Measurements from ENCODE around the gene SLC6A3. TPM values are rescaled to one million over a fixed set of nuclear protein-coding genes. Genes with fewer than 3 reads are reported as not detected.
A peak's percentile ranks its signal among the peaks of the same experiment; 100 is the strongest.

Gene SLC6A3
- total RNA-seq, 2 experiments from 2014 or later: not detected

- POLR2A ChIA-PET: no interaction called here
- no peak overlapping the region for H3K4me3 Mint-ChIP-seq
- ATAC-seq (no peak), DNase-seq (no peak)
- H3K4me1 Mint-ChIP-seq (ENCODE audit: low read depth): peaks cover 51% of the 10 kb centered on the region
- CTCF ChIA-PET: interaction anchor here (1.7 kb wide), 1 partner anchor 159 kb away, joined by 6 read pairs; no protein-coding TSS in a partner anchor
- no peaks in the 10 kb centered on the region for H3K27me3 Mint-ChIP-seq
- peak overlapping the region; percentile 80 for H3K27ac Mint-ChIP-seq
- H3K9me3 Mint-ChIP-seq: no peaks in the 10 kb centered on the region
- peaks cover 25% of the 10 kb centered on the region for H3K36me3 Mint-ChIP-seq (ENCODE audit: low read depth)
- intact Hi-C loops (cut with micrococcal nuclease): loop anchor here (5.0 kb wide), 1 partner anchor 157 kb away; no protein-coding TSS in a partner anchor
- no peak for TF ChIP-seq CTCF (IDR thresholded peaks at IDR 0.05)
Observed at GRCh38 chr5:1485579-1486118, 40.4 kb upstream of the SLC6A3 start.

GRCh38 chr5:1484730-1485578 lies 39.7 kb upstream of the SLC6A3 start:
- ChIA-PET CTCF (interaction anchor here (1.7 kb wide), 1 partner anchor 160 kb away, joined by 6 read pairs; no protein-coding TSS in a partner anchor), POLR2A (no interaction called here)
- ATAC-seq (peak; percentile 29), DNase-seq (peak; percentile 56)
- peaks cover 52% of the 10 kb centered on the region for H3K4me1 Mint-ChIP-seq (ENCODE audit: low read depth)
- intact Hi-C loops (cut with micrococcal nuclease): loop anchor here (5.0 kb wide), 1 partner anchor 157 kb away; no protein-coding TSS in a partner anchor
- TF ChIP-seq CTCF (IDR thresholded peaks at IDR 0.05): no peak
- H3K27ac Mint-ChIP-seq: peak overlapping the region; percentile 80
- H3K27me3 Mint-ChIP-seq: no peaks in the 10 kb centered on the region
- H3K4me3 Mint-ChIP-seq: no peak overlapping the region
- peaks cover 22% of the 10 kb centered on the region for H3K36me3 Mint-ChIP-seq (ENCODE audit: low read depth)
- no peaks in the 10 kb centered on the region for H3K9me3 Mint-ChIP-seq

GRCh38 chr5:1483856-1484729 lies 38.9 kb upstream of the SLC6A3 start:
- intact Hi-C loops (cut with micrococcal nuclease): no loop called here
- peaks cover 22% of the 10 kb centered on the region for H3K36me3 Mint-ChIP-seq (ENCODE audit: low read depth)
- no peaks in the 10 kb centered on the region for H3K27me3 Mint-ChIP-seq
- no peak overlapping the region for H3K4me3 Mint-ChIP-seq
- H3K27ac Mint-ChIP-seq: no peak overlapping the region
- no peaks in the 10 kb centered on the region for H3K9me3 Mint-ChIP-seq
- no peak for DNase-seq
- ATAC-seq: no peak
- CTCF ChIA-PET: interaction anchor here (1.0 to 1.7 kb wide), 3 partner anchors 10 to 161 kb away, joined by 3 to 6 read pairs (median 3); no protein-coding TSS in a partner anchor
- TF ChIP-seq CTCF (IDR thresholded peaks at IDR 0.05): no peak
- peaks cover 46% of the 10 kb centered on the region for H3K4me1 Mint-ChIP-seq (ENCODE audit: low read depth)
- POLR2A ChIA-PET: interaction anchor here (1.7 kb wide), 1 partner anchor 11 kb away, joined by 8 read pairs; no protein-coding TSS in a partner anchor

GRCh38 chr5:1483064-1483463 lies 37.8 kb upstream of the SLC6A3 start:
- Mint-ChIP-seq H3K27me3 (no peaks in the 10 kb centered on the region), H3K27ac (no peak overlapping the region), H3K4me1 (ENCODE audit: low read depth) (peaks cover 36% of the 10 kb centered on the region), H3K4me3 (no peak overlapping the region), H3K9me3 (no peaks in the 10 kb centered on the region), H3K36me3 (ENCODE audit: low read depth) (peaks cover 24% of the 10 kb centered on the region)
- POLR2A ChIA-PET: interaction anchor here (1.7 kb wide), 1 partner anchor 10 kb away, joined by 8 read pairs; no protein-coding TSS in a partner anchor
- DNase-seq (no peak), ATAC-seq (no peak)
- no peak for TF ChIP-seq CTCF (IDR thresholded peaks at IDR 0.05)
- CTCF ChIA-PET: interaction anchor here (1.2 kb wide), 1 partner anchor 9 kb away, joined by 3 read pairs; no protein-coding TSS in a partner anchor
- intact Hi-C loops (cut with micrococcal nuclease): no loop called here
